Adrenal gland (tissue), 12 donors: ENCODE data around the gene STEAP1B. TPM values are rescaled to one million over a fixed set of nuclear protein-coding genes. Genes with fewer than 3 reads are reported as not detected.
"Not testable (repeated sequence)": the region's sequence is repeated elsewhere in the genome, so short reads cannot be mapped to it uniquely, and the experiment has no call there.

ENCODE experiments used
- DNase-seq, 7 donors: peaks; one replicate each; pipeline ENCODE4 v3.0.0-alpha.2; 2019 to 2020
- H3K27ac ChIP-seq, 5 donors: fragments of 200-600 bp; sonication (generic) in 4 of 5; 1 replicate in 3 of 5; 2 replicates in 2 of 5; pipeline versions ENCODE4 v1.5.1 to v1.8.0; 2016 to 2020; ENCODE audit warnings: mild to moderate bottlenecking in 1 of 5
- H3K27me3 ChIP-seq: fragments of 200-600 bp; 2 replicates; pipeline ENCODE4 v1.8.0; 2021
- H3K36me3 ChIP-seq, 2 donors: fragments of 200-600 bp; replicated peaks in 1 of 2; 1 replicate in 1 of 2; 2 replicates in 1 of 2; pipeline versions ENCODE4 v1.5.1 to v1.8.0; 2018 to 2022
- H3K4me1 ChIP-seq, 2 donors: fragments of 200-600 bp; replicated peaks in 1 of 2; 1 replicate in 1 of 2; 2 replicates in 1 of 2; pipeline versions ENCODE4 v1.5.1 to v1.8.0; 2018 to 2021
- H3K4me3 ChIP-seq, 4 donors: fragments of 200-600 bp; sonication (generic) in 3 of 4; one replicate each; pipeline ENCODE4 v1.5.1; 2016 to 2018
- H3K9me3 ChIP-seq, 3 donors: fragments of 200-600 bp; sonication (generic) in 1 of 3; replicated peaks in 1 of 3; 1 replicate in 2 of 3; 2 replicates in 1 of 3; pipeline versions ENCODE4 v1.5.1 to v1.8.0; 2016 to 2021
- CTCF ChIP-seq, 6 experiments: fragments of 450-650 bp in 4 of 6; fragments of 200-600 bp in 2 of 6; sonication (generic) in 1 of 6; IDR thresholded peaks; 1 replicate in 5 of 6; 2 replicates in 1 of 6; pipeline versions ENCODE4 v1.5.1 to v1.8.0; 2016 to 2021; ENCODE audit warnings: antibody characterized with exemption in 6 of 6, mild to moderate bottlenecking in 2 of 6, moderate library complexity in 1 of 6
- POLR2A ChIP-seq, 2 donors: fragments of 450-650 bp; IDR thresholded peaks; one replicate each; pipeline ENCODE4 v1.6.1; 2017; ENCODE audit warnings: antibody characterized with exemption in 2 of 2, mild to moderate bottlenecking in 2 of 2, moderate library complexity in 1 of 2
- WGBS, 4 donors: extraction: QIAGEN DNeasy Blood & Tissue Kit in 2 of 4; methylation state at CpG; one replicate each; pipeline versions ENCODE4 v1.1.5 to v1.1.7; 2013 to 2017; 5-methylcytosine and 5-hydroxymethylcytosine counted together
- intact Hi-C, 2 donors: fragments of 100-400 bp; cut with DNase I; formaldehyde crosslinking; loops; one replicate each; pipeline versions ENCODE4 v1.14.1 to v1.15.0; 2022 to 2023
- polyA plus RNA-seq, 3 donors: library from polyadenylated mRNA; stranded (reverse); fragments of 200-250 nt in 2 of 3; fragments of 350-450 nt in 1 of 3; fragmentation: Illumina TruSeq in 1 of 3; extraction: RNeasy Lipid Tissue Mini Kit (QIAGEN cat#74804) in 1 of 3; gene quantifications; one replicate each; pipeline ENCODE4 v1.2.3, GENCODE V29; 2013 to 2014
- total RNA-seq, 9 donors: library from RNA; depleted of rRNA in 4 of 9; stranded (reverse); fragments of >200 nt in 4 of 9; fragments of 120-200 nt in 1 of 9; fragmentation: NEBNext Ultra II Directional in 1 of 9; extraction: Animal tissue kit (Norgen Biotek cat#: 25700) in 1 of 9; gene quantifications; one replicate each; pipeline versions ENCODE4 v1.1.0 to v1.2.4, GENCODE V29; 2013 to 2023
- donor health status: healthy with polysubstance abuse.
- donor health status: Bipolar disorder and iron deficiency.
- donor health status: DM: yes; HTN: yes; CAD: no.
- donor health status: DM: no; HTN: no; CAD: no.
- donor health status: DM: no; HTN: no; CAD: no.
- donor health status: DM: yes; HTN: yes; CAD: no.

The STEAP1B gene
- total and polyA plus RNA-seq, 12 donors: 0.20 to 2.1 (median 0.79) TPM; not detected in 2

- intact Hi-C loops: no loop called here
- no peak for TF ChIP-seq POLR2A (IDR thresholded peaks at IDR 0.05)
- TF ChIP-seq CTCF (IDR thresholded peaks at IDR 0.05): no peak
- DNase-seq: peak; percentile 26 to 72 (median 49)
- H3K4me1 ChIP-seq: peaks cover 0 to 4% of the 10 kb centered on the region in 2 donors
- H3K27ac ChIP-seq: peak overlapping the region in 1 of 5 donors; percentile 3
- no peaks in the 10 kb centered on the region for H3K27me3 ChIP-seq
- no peaks in the 10 kb centered on the region for H3K36me3 ChIP-seq
- WGBS, 4 donors: 47 to 61% (median 53%) methylated on average over 11 of the region's 11 CpGs
- no peak overlapping the region for H3K4me3 ChIP-seq
- no peaks in the 10 kb centered on the region for H3K9me3 ChIP-seq
These were observed 66.1 kb downstream of the STEAP1B start for GRCh38 chr7:22433710-22434460.

GRCh38 chr7:22433165-22433700, 66.8 kb downstream of the STEAP1B start:
- H3K4me3 ChIP-seq, H3K36me3 ChIP-seq, H3K4me1 ChIP-seq, intact Hi-C loops, H3K27me3 ChIP-seq, H3K9me3 ChIP-seq, DNase-seq, H3K27ac ChIP-seq: not testable (repeated sequence)
- WGBS, 4 donors: 89 to 98% (median 96%) methylated on average over 2 of the region's 2 CpGs

- TF ChIP-seq CTCF (IDR thresholded peaks at IDR 0.05): no peak
- no peak for TF ChIP-seq POLR2A (IDR thresholded peaks at IDR 0.05)
- no peaks in the 10 kb centered on the region for H3K36me3 ChIP-seq
- H3K4me3 ChIP-seq: no peak overlapping the region
- H3K27ac ChIP-seq: no peak overlapping the region
- 96 to 100% (median 97%) methylated on average over 3 of the region's 3 CpGs for WGBS, 4 donors
- no peaks in the 10 kb centered on the region for H3K27me3 ChIP-seq
- peaks cover 0 to 4% of the 10 kb centered on the region in 2 donors for H3K4me1 ChIP-seq
- no peaks in the 10 kb centered on the region for H3K9me3 ChIP-seq
- DNase-seq: no peak
- intact Hi-C loops: no loop called here
These were observed 67.7 kb downstream of the STEAP1B start for GRCh38 chr7:22432203-22432718.

DNA sequence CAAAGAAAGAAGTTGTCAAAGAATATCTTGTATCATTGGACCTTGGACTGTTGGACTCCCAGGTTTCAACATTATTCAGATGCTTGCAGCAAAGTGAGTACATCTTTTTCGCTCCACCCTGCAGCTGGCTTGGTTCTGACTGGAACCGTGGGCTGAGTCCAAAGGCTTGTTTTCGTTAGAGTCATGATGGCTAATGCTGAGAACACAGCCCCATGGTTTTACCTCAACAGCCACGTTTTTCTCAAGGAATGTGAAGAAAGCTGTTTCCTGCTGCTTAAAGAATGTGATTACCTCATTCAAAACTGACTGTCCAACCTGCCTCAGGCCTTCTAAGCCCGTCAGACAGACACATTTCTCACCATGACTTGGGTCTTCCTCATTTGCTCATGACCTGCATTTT, 69.5 kb downstream of the STEAP1B start:
- peaks cover 0 to 4% of the 10 kb centered on the region in 2 donors for H3K4me1 ChIP-seq
- H3K27me3 ChIP-seq: no peaks in the 10 kb centered on the region
- intact Hi-C loops: no loop called here
- TF ChIP-seq CTCF (IDR thresholded peaks at IDR 0.05): no peak
- TF ChIP-seq POLR2A (IDR thresholded peaks at IDR 0.05): no peak
- no peaks in the 10 kb centered on the region for H3K36me3 ChIP-seq
- H3K9me3 ChIP-seq: no peaks in the 10 kb centered on the region
- WGBS, 4 donors: 73 to 90% (median 83%) methylated on average over 5 of the region's 5 CpGs
- no peak for DNase-seq
- no peak overlapping the region for H3K4me3 ChIP-seq
- no peak overlapping the region for H3K27ac ChIP-seq
